ENCODE results near the gene DDO.

- TF ChIP-seq CTCF (IDR thresholded peaks at IDR 0.05), result no peak
- no peak for TF ChIP-seq POLR2A (IDR thresholded peaks at IDR 0.05)
Measured at GRCh38 chr6:110458476-110458875, 43.1 kb upstream of the DDO start.
